ENCODE measurements around the gene PLOD1. TPM values are rescaled to one million over a fixed set of nuclear protein-coding genes. Genes with fewer than 3 reads are reported as not detected.

The PLOD1 gene
- total and polyA plus RNA-seq, 2 of the 13 experiments (the other 11 are each of a cell fraction or from before 2014, with no cell fraction given), result 70.1 to 318 TPM

- peak; percentile 55; the same call in 1 of the 2 replicates for TF ChIP-seq ZNF543 (CRISPR knock-in tag; IDR thresholded peaks at IDR 0.05)
- TF ChIP-seq ZNF704 (CRISPR knock-in tag; IDR thresholded peaks at IDR 0.05; ENCODE audit: borderline replicate concordance), result no peak
- peak; percentile 12; the same call in 1 of the 2 replicates for TF ChIP-seq GFI1 (CRISPR knock-in tag; IDR thresholded peaks at IDR 0.05; ENCODE audit: borderline replicate concordance)
- peak; percentile 86; the same call in 1 of the 2 replicates for TF ChIP-seq ZMAT3 (CRISPR knock-in tag; conservative IDR thresholded peaks at IDR 0.05)
- TF ChIP-seq REL (CRISPR knock-in tag; conservative IDR thresholded peaks at IDR 0.05), result peak; percentile 82; the same call in 1 of the 2 replicates
- TF ChIP-seq SRF (IDR thresholded peaks at IDR 0.05; ENCODE audit: low read depth, low read length), result peak; percentile 98
- no peak for TF ChIP-seq ZNF292 (CRISPR knock-in tag; IDR thresholded peaks at IDR 0.05; ENCODE audit: borderline replicate concordance, low read depth)
- peak; percentile 59 to 91 for TF ChIP-seq POLR2A (IDR thresholded peaks at IDR 0.05; ENCODE audit: insufficient read depth in 1 of 2, low read depth in 2 of 2, low read length in 2 of 2)
- peak; percentile 87 for TF ChIP-seq KAT7 (CRISPR knock-in tag; IDR thresholded peaks at IDR 0.05; ENCODE audit: borderline replicate concordance)
- TF ChIP-seq MEIS1 (CRISPR knock-in tag; IDR thresholded peaks at IDR 0.05; ENCODE audit: borderline replicate concordance), result no peak
- TF ChIP-seq ZFP36L1 (CRISPR knock-in tag; IDR thresholded peaks at IDR 0.05), result no peak; the same call in 1 of the 2 replicates
- TF ChIP-seq HINFP (CRISPR knock-in tag; IDR thresholded peaks at IDR 0.05; ENCODE audit: low read depth), result no peak
- TF ChIP-seq ZNF710 (CRISPR knock-in tag; IDR thresholded peaks at IDR 0.05; ENCODE audit: borderline replicate concordance), result peak; percentile 23; the same call in 1 of the 2 replicates
- no peak for TF ChIP-seq NR3C1 (CRISPR knock-in tag; IDR thresholded peaks at IDR 0.05)
- TF ChIP-seq EHMT2 (IDR thresholded peaks at IDR 0.05; ENCODE audit: borderline replicate concordance, low read depth, low read length), result no peak
- peak; percentile 71 for TF ChIP-seq TEAD3 (CRISPR knock-in tag; optimal IDR thresholded peaks at IDR 0.05; ENCODE audit: borderline replicate concordance)
- TF ChIP-seq ZNF557 (CRISPR knock-in tag; IDR thresholded peaks at IDR 0.05), result no peak
- no peak for TF ChIP-seq HNRNPUL1 (IDR thresholded peaks at IDR 0.05; ENCODE audit: low read depth, low read length)
- TF ChIP-seq ZBTB1 (CRISPR knock-in tag; IDR thresholded peaks at IDR 0.05; ENCODE audit: borderline replicate concordance), result no peak
- peak; percentile 67; the same call in 1 of the 2 replicates for TF ChIP-seq MAF1 (CRISPR knock-in tag; IDR thresholded peaks at IDR 0.05; ENCODE audit: borderline replicate concordance)
- TF ChIP-seq FOXP4 (CRISPR knock-in tag; IDR thresholded peaks at IDR 0.05), result 0 out of 2 replicates have a peak, but pooled peaks have one; percentile 24
- 0 out of 2 replicates have a peak, but pooled peaks have one; percentile 77 for TF ChIP-seq REXO4 (CRISPR knock-in tag; IDR thresholded peaks at IDR 0.05; ENCODE audit: borderline replicate concordance)
- peak; percentile 86; the same call in 1 of the 2 replicates for TF ChIP-seq MYC (CRISPR knock-in tag; IDR thresholded peaks at IDR 0.05; ENCODE audit: borderline replicate concordance)
Measured at GRCh38 chr1:11934302-11935056, at the start of gene PLOD1 (continued).
